GM04503 (cell line): Measurements from ENCODE around the gene PLD2.
"Not testable (repeated sequence)": the region's sequence is repeated elsewhere in the genome, so short reads cannot be mapped to it uniquely, and the experiment has no call there.

Source experiments
- DNase-seq: peaks from one replicate; pipeline ENCODE4 v3.0.0-alpha.2; 2012; ENCODE audit warnings: low read depth

The PLD2 gene

GRCh38 chr17:4789951-4790704 lies 16.8 kb upstream of the PLD2 start:
- DNase-seq: peak; percentile 55

GRCh38 chr17:4790705-4791088 lies 16.3 kb upstream of the PLD2 start:
- DNase-seq: no peak

- no peak for DNase-seq
Observed at GRCh38 chr17:4795168-4795567, 11.8 kb upstream of the PLD2 start.

GRCh38 chr17:4796552-4796920 lies 10.4 kb upstream of the PLD2 start:
- no peak for DNase-seq

- no peak for DNase-seq
Observed at GRCh38 chr17:4800462-4801196, 6.3 kb upstream of the PLD2 start.

- no peak for DNase-seq
Observed at GRCh38 chr17:4802228-4802627, 4.7 kb upstream of the PLD2 start, which contains the start of gene C17orf114. Gene C17orf114, minus strand, starts transcription at chr17:4802328.

GRCh38 chr17:4806456-4806776 lies 536 bp upstream of the PLD2 start:
- DNase-seq: no peak

GRCh38 chr17:4807605-4808377 lies 839 bp downstream of the PLD2 start:
- DNase-seq: no peak

- DNase-seq: no peak
Observed at GRCh38 chr17:4808378-4808767, 1.4 kb downstream of the PLD2 start.

GRCh38 chr17:4810696-4811290 lies 3.8 kb downstream of the PLD2 start:
- DNase-seq: no peak

GRCh38 chr17:4811471-4811870 lies 4.5 kb downstream of the PLD2 start:
- DNase-seq: no peak

- no peak for DNase-seq
Observed at GRCh38 chr17:4812690-4813089, 5.7 kb downstream of the PLD2 start.

GRCh38 chr17:4815043-4815675 lies 8.2 kb downstream of the PLD2 start:
- no peak for DNase-seq

GRCh38 chr17:4816826-4817225 lies 9.9 kb downstream of the PLD2 start:
- DNase-seq: no peak

GRCh38 chr17:4818276-4818675 lies 11.3 kb downstream of the PLD2 start:
- no peak for DNase-seq

- no peak for DNase-seq
Observed at GRCh38 chr17:4822835-4823234, 15.9 kb downstream of the PLD2 start.

- DNase-seq: no peak
Observed at GRCh38 chr17:4823373-4824089, 16.6 kb downstream of the PLD2 start.

GRCh38 chr17:4827399-4827798 lies 20.4 kb downstream of the PLD2 start:
- DNase-seq: no peak

GRCh38 chr17:4832829-4833177 lies 25.9 kb downstream of the PLD2 start:
- DNase-seq: not testable (repeated sequence)

GRCh38 chr17:4833178-4833940 lies 26.4 kb downstream of the PLD2 start, which contains the start of gene MINK1:
Gene MINK1, plus strand, starts transcription at chr17:4833340. Its CDS starts 244 bp downstream, at chr17:4833584.
- DNase-seq: peak; percentile 62
